K562 (cell line): ENCODE data around the gene XKR7. TPM values are rescaled to one million over a fixed set of nuclear protein-coding genes. Genes with fewer than 3 reads are reported as not detected.

Experiments used
- CBX5 ChIP-seq: IDR thresholded peaks from 2 replicates; pipeline ENCODE4 v1.6.1; 2014; ENCODE audit warnings: low read depth, borderline replicate concordance
- HCFC1 ChIP-seq: IDR thresholded peaks from 2 replicates; pipeline ENCODE4 v1.6.1; 2012; ENCODE audit warnings: low read depth, low read length, improper control_type of control experiment
- HINFP ChIP-seq: fragments of 450-650 bp; conservative IDR thresholded peaks from 2 replicates; pipeline ENCODE4 v1.6.1; 2016; ENCODE audit warnings: missing genetic modification characterization, low read depth, mild to moderate bottlenecking, control low read depth, missing compliant biosample characterization
- LEF1 ChIP-seq: fragments of 450-650 bp; IDR thresholded peaks from 2 replicates; pipeline ENCODE4 v1.6.1; 2016; ENCODE audit warnings: mild to moderate bottlenecking
- PHF8 ChIP-seq: fragments of 200-600 bp; sonication (generic); IDR thresholded peaks from 2 replicates; pipeline ENCODE4 v1.6.1; 2012; ENCODE audit warnings: mixed run types, mild to moderate bottlenecking, inconsistent platforms, low read length, moderate library complexity, borderline replicate concordance
- POLR2AphosphoS5 ChIP-seq: IDR thresholded peaks from 2 replicates; pipeline ENCODE4 v1.6.1; 2011; ENCODE audit warnings: mild to moderate bottlenecking, low read depth, low read length, moderate library complexity; ENCODE audit not compliant: control insufficient read depth, insufficient read depth
- POLR2G ChIP-seq: fragments of 200-400 bp; formaldehyde crosslinking; IDR thresholded peaks from 2 replicates; pipeline ENCODE4 v1.6.1; 2017; ENCODE audit warnings: low read depth, mild to moderate bottlenecking, antibody characterized with exemption, low read length, moderate library complexity
- SMAD2 ChIP-seq: fragments of 150-350 bp; IDR thresholded peaks from 2 replicates; pipeline ENCODE4 v1.6.1; 2014; ENCODE audit warnings: low read depth, mild to moderate bottlenecking, low read length
- TCF3 ChIP-seq: sonication (generic); formaldehyde crosslinking; IDR thresholded peaks from 2 replicates; pipeline ENCODE4 v1.4.0; 2020; ENCODE audit warnings: mild to moderate bottlenecking, missing genetic modification reagents
- THRB ChIP-seq: fragments of 450-650 bp; formaldehyde crosslinking; conservative IDR thresholded peaks from 2 replicates; pipeline ENCODE4 v1.4.0; 2022; ENCODE audit warnings: mild to moderate bottlenecking, missing genetic modification characterization
- U2AF2 ChIP-seq: fragments of 200-400 bp; formaldehyde crosslinking; optimal IDR thresholded peaks from 2 replicates; pipeline ENCODE3; 2017; ENCODE audit warnings: low read depth, mild to moderate bottlenecking, low read length
- YY1 ChIP-seq, 3 experiments: IDR thresholded peaks; 2 replicates each; pipeline ENCODE4 v1.6.1; 2011; ENCODE audit warnings: low read length in 2 of 3, mild to moderate bottlenecking in 2 of 3, moderate library complexity in 2 of 3, borderline replicate concordance in 1 of 3, control low read depth in 1 of 3, low read depth in 1 of 3; ENCODE audit not compliant: insufficient read depth in 3 of 3, insufficient replicate concordance in 2 of 3, control insufficient read depth in 1 of 3, insufficient read length in 1 of 3; ENCODE audit errors: extremely low read depth in 1 of 3
- ZNF57 ChIP-seq: fragments of 450-650 bp; formaldehyde crosslinking; IDR thresholded peaks from 2 replicates; pipeline ENCODE4 v1.4.0; 2020; ENCODE audit warnings: mild to moderate bottlenecking, moderate library complexity
- ZNF586 ChIP-seq: fragments of 450-650 bp; formaldehyde crosslinking; conservative IDR thresholded peaks from 2 replicates; pipeline ENCODE4 v1.4.0; 2020; ENCODE audit warnings: mild to moderate bottlenecking, moderate library complexity
- ZNF79 ChIP-seq: fragments of 250-450 bp; sonication (Bioruptor Pico); IDR thresholded peaks from 2 replicates; pipeline ENCODE4 v1.4.0; 2020; ENCODE audit warnings: low read depth, mild to moderate bottlenecking, moderate library complexity
- polyA plus RNA-seq, 8 experiments: library from polyadenylated mRNA; depleted of rRNA in 4 of 8; stranded (reverse) in 5 of 8; unstranded in 3 of 8; fragments of >200 nt; fragmentation: Nextera tagmentation in 2 of 8; fragmentation: Illumina TruSeq in 1 of 8; extraction: Ambion mirVana in 2 of 8; extraction: Trizol in 1 of 8; gene quantifications; 2 replicates each; pipeline versions ENCODE4 v1.2.1 to v1.2.3, GENCODE V29; 2011 to 2014; ENCODE audit warnings: inconsistent platforms in 1 of 8, missing spikeins in 1 of 8
- total RNA-seq, 7 experiments: library from RNA; depleted of rRNA in 6 of 7; stranded (reverse); fragments of >200 nt in 6 of 7; fragmentation: Illumina TruSeq in 2 of 7; extraction: Trizol in 2 of 7; gene quantifications; 2 replicates each; pipeline versions ENCODE4 v1.2.1 to v1.2.3, GENCODE V29; 2011 to 2021; ENCODE audit warnings: low replicate concordance in 1 of 7
- TF ChIP-seq, protein P1 (sequence below), 3 experiments: IDR thresholded peaks in 2 of 3; conservative IDR thresholded peaks in 1 of 3; 2 replicates each; pipeline ENCODE4 v1.5.1; 2011 to 2012; ENCODE audit warnings: low read length in 3 of 3, mild to moderate bottlenecking in 3 of 3, control low read depth in 2 of 3, improper control_type of control experiment in 1 of 3, inconsistent platforms in 1 of 3, low read depth in 1 of 3, mixed read lengths in 1 of 3, moderate library complexity in 1 of 3; ENCODE audit not compliant: insufficient read depth in 2 of 3
- TF ChIP-seq, protein P2 (sequence below): sonication (generic); formaldehyde crosslinking; IDR thresholded peaks from 2 replicates; pipeline ENCODE4 v1.8.1; 2023; ENCODE audit warnings: mild to moderate bottlenecking, missing genetic modification reagents

The XKR7 gene
- total and polyA plus RNA-seq, 9 of the 15 experiments (the other 6 are each of a cell fraction or from before 2014, with no cell fraction given): 0.02 TPM; not detected in 8

GRCh38 chr20:32031007-32031958 lies 63.3 kb downstream of the XKR7 start (continued):
- TF ChIP-seq POLR2G: no peak
- TF ChIP-seq THRB: no peak
- no peak for TF ChIP-seq PHF8
- TF ChIP-seq, protein P1, sequence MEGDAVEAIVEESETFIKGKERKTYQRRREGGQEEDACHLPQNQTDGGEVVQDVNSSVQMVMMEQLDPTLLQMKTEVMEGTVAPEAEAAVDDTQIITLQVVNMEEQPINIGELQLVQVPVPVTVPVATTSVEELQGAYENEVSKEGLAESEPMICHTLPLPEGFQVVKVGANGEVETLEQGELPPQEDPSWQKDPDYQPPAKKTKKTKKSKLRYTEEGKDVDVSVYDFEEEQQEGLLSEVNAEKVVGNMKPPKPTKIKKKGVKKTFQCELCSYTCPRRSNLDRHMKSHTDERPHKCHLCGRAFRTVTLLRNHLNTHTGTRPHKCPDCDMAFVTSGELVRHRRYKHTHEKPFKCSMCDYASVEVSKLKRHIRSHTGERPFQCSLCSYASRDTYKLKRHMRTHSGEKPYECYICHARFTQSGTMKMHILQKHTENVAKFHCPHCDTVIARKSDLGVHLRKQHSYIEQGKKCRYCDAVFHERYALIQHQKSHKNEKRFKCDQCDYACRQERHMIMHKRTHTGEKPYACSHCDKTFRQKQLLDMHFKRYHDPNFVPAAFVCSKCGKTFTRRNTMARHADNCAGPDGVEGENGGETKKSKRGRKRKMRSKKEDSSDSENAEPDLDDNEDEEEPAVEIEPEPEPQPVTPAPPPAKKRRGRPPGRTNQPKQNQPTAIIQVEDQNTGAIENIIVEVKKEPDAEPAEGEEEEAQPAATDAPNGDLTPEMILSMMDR (IDR thresholded peaks at IDR 0.05 in 2 of 3, conservative IDR thresholded peaks at IDR 0.05 in 1 of 3; ENCODE audit: insufficient read depth in 2 of 3, low read depth in 1 of 3, low read length in 3 of 3): peak; percentile 92 to 98 (median 98)
- no peak for TF ChIP-seq SMAD2
- TF ChIP-seq LEF1: no peak
- TF ChIP-seq POLR2AphosphoS5: no peak
- no peak for TF ChIP-seq HCFC1
- TF ChIP-seq ZNF586 (CRISPR knock-in tag): no peak
- no peak for TF ChIP-seq HINFP (tag)
- no peak for TF ChIP-seq TCF3 (CRISPR knock-in tag)
- TF ChIP-seq ZNF57 (CRISPR knock-in tag): no peak
- TF ChIP-seq U2AF2: no peak
- TF ChIP-seq CBX5: no peak
- no peak for TF ChIP-seq YY1 (IDR thresholded peaks at IDR 0.05; ENCODE audit: borderline replicate concordance in 1 of 3, control insufficient read depth in 1 of 3, extremely low read depth in 1 of 3, insufficient read depth in 3 of 3, insufficient read length in 1 of 3, insufficient replicate concordance in 2 of 3, low read depth in 1 of 3, low read length in 2 of 3)
- TF ChIP-seq, protein P2, sequence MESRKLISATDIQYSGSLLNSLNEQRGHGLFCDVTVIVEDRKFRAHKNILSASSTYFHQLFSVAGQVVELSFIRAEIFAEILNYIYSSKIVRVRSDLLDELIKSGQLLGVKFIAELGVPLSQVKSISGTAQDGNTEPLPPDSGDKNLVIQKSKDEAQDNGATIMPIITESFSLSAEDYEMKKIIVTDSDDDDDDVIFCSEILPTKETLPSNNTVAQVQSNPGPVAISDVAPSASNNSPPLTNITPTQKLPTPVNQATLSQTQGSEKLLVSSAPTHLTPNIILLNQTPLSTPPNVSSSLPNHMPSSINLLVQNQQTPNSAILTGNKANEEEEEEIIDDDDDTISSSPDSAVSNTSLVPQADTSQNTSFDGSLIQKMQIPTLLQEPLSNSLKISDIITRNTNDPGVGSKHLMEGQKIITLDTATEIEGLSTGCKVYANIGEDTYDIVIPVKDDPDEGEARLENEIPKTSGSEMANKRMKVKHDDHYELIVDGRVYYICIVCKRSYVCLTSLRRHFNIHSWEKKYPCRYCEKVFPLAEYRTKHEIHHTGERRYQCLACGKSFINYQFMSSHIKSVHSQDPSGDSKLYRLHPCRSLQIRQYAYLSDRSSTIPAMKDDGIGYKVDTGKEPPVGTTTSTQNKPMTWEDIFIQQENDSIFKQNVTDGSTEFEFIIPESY: no peak
- no peak for TF ChIP-seq ZNF79
